HG03045 (cell line): Measurements from ENCODE around the gene ZSCAN26.

ENCODE experiments used
- ATAC-seq: cut with Tn5 transposase; IDR thresholded peaks from one replicate; pipeline ENCODE4 v1.9.1; 2021; ENCODE audit warnings: mild to moderate bottlenecking, moderate library complexity; ENCODE audit not compliant: unreplicated experiment

The ZSCAN26 gene

GRCh38 chr6:28266962-28267694 is at the start of gene ZSCAN26:
Gene ZSCAN26, plus strand, starts transcription at chr6:28267143. Its CDS starts 4,777 bp downstream, at chr6:28271920.
- peak; percentile 89 for ATAC-seq

GRCh38 chr6:28217890-28218289 is 49.1 kb upstream of the ZSCAN26 start:
- no peak for ATAC-seq

GRCh38 chr6:28218312-28219248 is 48.4 kb upstream of the ZSCAN26 start:
- ATAC-seq, result peak; percentile 74

GRCh38 chr6:28220257-28221133 is 46.4 kb upstream of the ZSCAN26 start:
- no peak for ATAC-seq

- ATAC-seq, result no peak
These were observed 42.5 kb upstream of the ZSCAN26 start for GRCh38 chr6:28224131-28225055.

GRCh38 chr6:28225056-28225834 is 41.7 kb upstream of the ZSCAN26 start, which contains the start of gene ZSCAN9:
Gene ZSCAN9, plus strand, starts transcription at chr6:28225275. Its CDS starts 1,810 bp downstream, at chr6:28227085.
- ATAC-seq, result peak; percentile 93

- no peak for ATAC-seq
These were observed 40.5 kb upstream of the ZSCAN26 start for GRCh38 chr6:28226460-28226859.

GRCh38 chr6:28232785-28233184 is 34.2 kb upstream of the ZSCAN26 start:
- no peak for ATAC-seq

- no peak for ATAC-seq
These were observed 31.0 kb upstream of the ZSCAN26 start for GRCh38 chr6:28235912-28236452.

- no peak for ATAC-seq
These were observed 27.3 kb upstream of the ZSCAN26 start for GRCh38 chr6:28239636-28240035.

GRCh38 chr6:28240471-28240870 is 26.5 kb upstream of the ZSCAN26 start:
- no peak for ATAC-seq

GRCh38 chr6:28243946-28244345 is 23.0 kb upstream of the ZSCAN26 start:
- ATAC-seq, result no peak

GRCh38 chr6:28245206-28245941 is 21.6 kb upstream of the ZSCAN26 start:
- no peak for ATAC-seq

GRCh38 chr6:28248916-28249315 is 18.0 kb upstream of the ZSCAN26 start:
- ATAC-seq, result no peak

- ATAC-seq, result no peak
These were observed 16.2 kb upstream of the ZSCAN26 start for GRCh38 chr6:28250747-28251146.

GRCh38 chr6:28251661-28252008 is 15.3 kb upstream of the ZSCAN26 start:
- ATAC-seq, result peak; percentile 49

GRCh38 chr6:28252009-28252975 is 14.7 kb upstream of the ZSCAN26 start, which contains the start of gene ZKSCAN4:
Gene ZKSCAN4, minus strand, starts transcription at chr6:28252269. Its CDS starts 289 bp downstream, at chr6:28251980.
- peak; percentile 74 for ATAC-seq
